ENCODE data around the gene THAP9.
"Not testable (repeated sequence)": the region's sequence is repeated elsewhere in the genome, so short reads cannot be mapped to it uniquely, and the experiment has no call there.

The THAP9 gene

DNA sequence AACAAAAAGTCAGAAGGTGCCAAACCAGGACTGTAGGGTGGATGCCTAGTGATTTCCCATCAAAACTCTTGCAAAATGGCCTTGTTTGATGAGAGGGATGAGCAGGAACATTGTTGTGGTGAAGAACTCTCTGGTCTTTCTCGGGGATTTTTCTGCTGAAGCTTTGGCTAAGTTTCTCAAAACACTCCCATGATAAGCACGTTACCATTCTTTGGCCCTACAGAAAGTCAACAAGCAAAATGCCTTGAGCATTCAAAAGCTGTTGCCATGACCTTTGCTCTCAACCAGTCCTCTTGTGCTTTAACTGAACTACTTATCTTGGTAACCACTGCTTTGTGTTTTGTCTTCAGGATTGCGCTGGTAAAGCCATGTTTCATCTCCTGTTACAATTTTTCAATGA lies 6.6 kb upstream of the THAP9 start:
- in situ Hi-C loops (cut with MboI; ENCODE audit: low sequenced_read_pairs) = loop anchor here (25.0 kb wide), 1 partner anchor 393 kb away; the partner anchor contains the start of gene COQ2

DNA sequence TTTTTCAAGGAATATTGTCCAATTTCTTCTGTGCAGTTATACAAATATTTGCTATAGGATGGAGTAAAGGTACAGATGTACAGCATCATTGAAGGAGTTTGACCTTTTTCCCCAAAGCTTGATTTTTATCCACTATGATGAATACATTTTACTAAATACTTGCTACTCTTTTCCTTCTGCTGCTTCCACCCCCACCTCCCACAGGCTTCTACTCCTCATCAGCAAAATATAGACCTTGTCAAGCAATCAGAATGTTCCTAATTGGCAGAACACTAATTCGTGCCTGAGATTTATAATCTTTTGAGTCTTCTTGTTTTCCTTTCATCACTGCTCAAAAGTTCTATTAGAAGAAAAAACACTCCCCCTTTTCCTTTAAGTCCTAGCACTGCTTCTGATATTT lies 3.8 kb upstream of the THAP9 start:
- in situ Hi-C loops (cut with MboI; ENCODE audit: low sequenced_read_pairs) = loop anchor here (25.0 kb wide), 1 partner anchor 391 kb away; the partner anchor contains the start of gene COQ2

DNA sequence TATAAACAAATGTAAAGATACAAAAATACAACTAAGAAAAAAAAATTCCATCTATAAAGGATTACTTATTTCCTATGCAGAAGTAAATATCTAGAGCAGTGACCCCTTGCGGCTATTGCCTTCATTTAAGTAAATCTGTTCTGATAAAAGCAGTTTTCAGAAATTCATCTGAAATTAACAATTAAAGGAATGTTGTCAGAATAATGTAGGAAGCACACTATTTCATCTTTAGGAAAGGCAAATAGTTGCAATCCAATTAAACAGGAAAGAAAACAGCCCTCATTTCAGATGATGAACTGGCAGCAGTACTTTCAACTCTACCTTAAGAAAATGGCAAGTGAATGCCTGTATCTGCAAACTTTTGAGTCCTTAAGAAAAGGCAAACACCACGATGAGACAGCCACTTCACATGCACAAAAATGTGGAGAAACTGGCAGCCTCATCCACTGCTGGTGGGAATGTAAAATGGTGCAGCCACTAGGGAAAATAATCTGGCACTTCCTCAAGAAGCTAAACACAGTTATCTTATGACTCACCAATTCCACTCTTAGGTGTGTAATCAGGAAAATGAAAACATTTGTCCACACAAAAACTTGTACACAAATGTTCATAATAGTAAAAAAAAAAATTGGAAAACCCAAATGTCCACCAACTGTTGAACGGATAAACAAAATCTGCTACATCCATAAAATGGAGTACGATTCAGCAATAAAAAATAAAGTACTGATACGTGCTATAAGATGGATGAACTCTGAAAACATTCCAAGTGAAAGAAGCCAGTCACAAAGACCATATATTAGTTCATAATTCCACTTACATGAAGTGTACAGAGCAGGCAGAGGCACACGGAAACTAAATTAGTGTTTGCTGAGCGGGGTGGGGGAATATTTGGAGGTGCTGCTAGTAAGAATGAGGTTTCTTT lies 2.0 kb upstream of the THAP9 start:
- in situ Hi-C loops (cut with MboI; ENCODE audit: low sequenced_read_pairs) = loop anchor here (25.0 kb wide), 1 partner anchor 389 kb away; the partner anchor contains the start of gene COQ2

DNA sequence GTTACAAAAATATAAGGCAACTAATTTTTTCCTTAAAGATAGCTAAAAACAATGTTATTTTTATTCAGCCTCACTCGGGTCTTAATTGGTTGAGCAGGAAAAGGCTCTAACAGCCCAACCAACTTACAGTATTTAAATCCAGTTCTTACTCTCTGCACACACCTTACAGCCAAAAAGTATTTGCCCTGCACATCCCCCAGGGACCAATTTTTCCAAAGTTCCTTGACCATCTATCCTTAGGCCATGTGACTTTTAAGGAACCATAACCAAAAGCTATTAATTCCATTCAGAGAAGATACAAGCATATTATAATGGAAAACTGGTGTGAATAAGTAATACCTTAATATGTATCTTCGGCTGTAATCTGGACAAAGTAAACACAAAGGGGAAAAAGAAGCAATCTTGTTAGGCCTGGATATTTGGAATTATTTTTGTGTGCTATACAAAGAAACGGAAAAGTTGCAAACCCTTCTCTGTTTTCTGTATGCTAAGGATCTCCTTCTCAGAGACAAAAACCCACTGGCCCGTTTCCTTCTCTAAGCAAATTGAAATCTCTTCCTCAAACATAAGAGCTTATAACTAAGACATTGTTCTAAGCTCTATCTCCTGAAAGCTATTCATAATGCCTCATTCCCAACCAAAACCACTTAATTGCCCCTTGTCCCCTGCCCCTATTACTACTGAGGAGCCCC lies 1.0 kb upstream of the THAP9 start:
- in situ Hi-C loops (cut with MboI; ENCODE audit: low sequenced_read_pairs) = loop anchor here (25.0 kb wide), 1 partner anchor 388 kb away; the partner anchor contains the start of gene COQ2

DNA sequence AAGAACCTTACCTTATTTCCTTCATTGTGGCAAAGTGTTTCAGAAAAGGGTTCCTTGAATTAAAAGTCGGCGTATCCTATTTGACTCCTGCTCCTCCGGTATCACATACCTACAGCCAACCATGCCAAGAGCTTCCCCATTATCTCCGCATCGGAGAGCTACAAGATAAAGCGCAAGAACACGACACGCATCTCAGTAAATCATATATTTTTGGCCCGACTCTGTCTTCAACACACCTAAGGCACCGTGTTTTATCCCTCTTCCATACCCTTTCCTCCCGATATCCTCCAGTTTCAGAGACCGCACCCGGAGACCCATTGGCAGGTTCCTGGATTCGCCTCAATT lies 497 bp upstream of the THAP9 start:
- in situ Hi-C loops (cut with MboI; ENCODE audit: low sequenced_read_pairs) = no loop called here

DNA sequence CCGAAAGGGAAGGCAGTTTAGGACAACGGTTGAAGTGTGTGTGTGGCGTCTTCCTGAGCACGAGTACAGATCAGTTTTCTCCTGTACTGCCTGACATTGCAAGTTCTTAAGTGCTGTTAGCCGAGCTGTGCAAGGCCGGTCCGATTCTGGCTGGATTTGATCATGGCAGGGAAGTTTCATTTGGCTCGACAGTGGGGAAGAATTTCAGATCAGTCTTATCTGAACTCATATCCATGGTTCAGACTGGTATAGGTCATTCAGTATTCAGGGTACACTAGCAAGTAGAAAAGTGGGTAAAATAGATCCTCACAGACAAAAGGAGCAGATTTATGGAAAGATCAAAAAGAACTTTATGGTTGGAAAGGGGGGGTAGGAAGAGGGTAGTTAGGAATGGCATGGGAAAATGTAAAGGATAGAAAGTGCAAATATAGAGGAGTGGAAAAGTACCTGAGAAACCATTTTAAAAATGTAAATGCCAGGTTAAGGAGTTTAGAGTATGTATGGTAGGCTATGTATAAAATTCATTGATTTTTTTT lies 716 bp downstream of the THAP9 start:
- in situ Hi-C loops (cut with MboI; ENCODE audit: low sequenced_read_pairs) = no loop called here

- in situ Hi-C loops (cut with MboI; ENCODE audit: low sequenced_read_pairs) = no loop called here
Observed at GRCh38 chr4:82903737-82904136, 3.2 kb downstream of the THAP9 start.

- in situ Hi-C loops (cut with MboI; ENCODE audit: low sequenced_read_pairs) = no loop called here
Observed at GRCh38 chr4:82905205-82905604, 4.7 kb downstream of the THAP9 start.

DNA sequence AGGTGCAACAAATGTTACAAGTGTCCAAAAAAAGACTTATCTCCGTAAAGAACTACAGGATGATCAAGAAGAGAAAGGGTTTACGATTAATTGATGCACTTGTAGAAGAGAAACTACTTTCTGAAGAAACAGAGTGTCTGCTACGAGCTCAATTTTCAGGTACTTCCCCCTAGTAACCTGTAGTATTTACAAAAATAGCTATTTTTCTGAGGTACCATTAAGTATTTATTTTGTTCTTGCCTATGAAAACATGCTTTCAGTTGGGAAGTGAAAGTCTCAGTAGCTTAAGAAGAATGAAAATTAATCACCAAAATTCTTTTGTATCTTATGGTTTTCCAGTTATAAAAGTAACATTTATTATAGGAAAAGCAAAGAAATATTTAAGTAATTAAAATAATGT lies 5.9 kb downstream of the THAP9 start:
- in situ Hi-C loops (cut with MboI; ENCODE audit: low sequenced_read_pairs) = no loop called here

DNA sequence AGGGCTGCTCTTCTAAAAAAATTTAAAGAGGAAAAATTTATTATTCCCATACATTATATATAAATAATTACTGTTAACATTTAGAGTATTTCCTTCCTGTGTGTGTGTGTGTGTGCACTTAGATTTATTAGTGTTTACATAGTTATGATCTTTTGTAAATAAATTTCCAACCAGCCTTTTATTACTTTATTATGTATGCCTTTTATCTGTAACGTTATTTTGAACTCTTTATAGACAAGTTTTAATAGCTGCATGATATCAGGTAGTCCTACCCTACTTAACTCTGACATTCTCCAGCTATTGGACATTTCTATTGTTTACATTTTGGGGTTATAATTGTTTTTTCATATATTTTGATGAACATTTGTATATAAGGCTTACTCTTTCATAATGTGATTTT lies 8.8 kb downstream of the THAP9 start:
- in situ Hi-C loops (cut with MboI; ENCODE audit: low sequenced_read_pairs) = no loop called here

DNA sequence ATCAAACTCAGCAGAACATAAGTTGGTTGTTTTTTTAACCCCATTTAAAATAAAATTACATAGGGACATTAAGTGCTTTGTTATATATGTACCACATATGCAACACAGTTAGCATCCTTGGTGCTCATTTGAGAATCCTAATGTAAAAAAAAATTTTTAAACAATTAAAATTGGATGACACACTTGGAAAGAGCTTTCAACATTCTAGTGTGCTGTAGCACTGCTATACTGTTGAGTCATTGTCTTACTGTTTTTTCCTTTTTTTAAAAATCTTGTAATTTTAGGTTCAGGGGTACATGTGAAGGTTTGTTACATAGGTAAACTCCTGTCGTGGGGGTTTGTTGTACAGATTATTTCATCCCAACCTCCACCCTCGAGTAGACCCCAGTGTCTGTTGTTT lies 12.8 kb downstream of the THAP9 start:
- in situ Hi-C loops (cut with MboI; ENCODE audit: low sequenced_read_pairs) = no loop called here

DNA sequence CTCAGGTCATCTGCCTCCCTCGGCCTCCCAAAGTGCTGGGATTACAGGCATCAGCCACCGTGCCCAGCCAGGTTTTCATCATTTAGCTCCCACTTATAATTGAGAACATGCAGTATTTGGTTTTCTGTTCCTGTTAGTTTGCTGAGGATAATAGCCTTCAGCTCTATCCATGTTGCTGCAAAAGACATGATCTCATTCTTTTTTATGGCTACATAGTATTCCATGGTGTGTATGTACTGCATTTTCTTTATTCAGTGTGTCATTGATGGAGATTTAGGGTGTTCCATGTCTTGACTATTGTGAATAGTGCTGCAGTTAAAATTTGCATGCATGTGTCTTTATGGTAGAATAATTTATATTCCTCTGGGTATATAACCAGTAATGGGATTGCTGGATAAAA lies 13.4 kb downstream of the THAP9 start:
- in situ Hi-C loops (cut with MboI; ENCODE audit: low sequenced_read_pairs) = not testable (repeated sequence)

DNA sequence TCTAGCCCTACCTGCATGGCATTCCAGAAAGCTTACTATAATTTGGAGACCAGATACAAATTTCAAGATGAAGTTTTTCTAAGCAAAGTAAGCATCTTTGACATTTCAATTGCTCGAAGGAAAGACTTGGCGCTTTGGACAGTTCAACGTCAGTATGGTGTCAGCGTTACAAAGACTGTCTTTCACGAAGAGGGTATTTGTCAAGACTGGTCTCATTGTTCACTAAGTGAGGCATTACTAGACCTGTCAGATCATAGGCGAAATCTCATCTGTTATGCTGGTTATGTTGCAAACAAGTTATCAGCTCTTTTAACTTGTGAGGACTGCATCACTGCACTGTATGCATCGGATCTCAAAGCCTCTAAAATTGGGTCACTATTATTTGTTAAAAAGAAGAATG lies 17.6 kb downstream of the THAP9 start:
- in situ Hi-C loops (cut with MboI; ENCODE audit: low sequenced_read_pairs) = no loop called here

- in situ Hi-C loops (cut with MboI; ENCODE audit: low sequenced_read_pairs) = no loop called here
Observed at GRCh38 chr4:82919386-82919785, 18.9 kb downstream of the THAP9 start.

- in situ Hi-C loops (cut with MboI; ENCODE audit: low sequenced_read_pairs) = no loop called here
Observed at GRCh38 chr4:82921795-82922194, 21.3 kb downstream of the THAP9 start.

DNA sequence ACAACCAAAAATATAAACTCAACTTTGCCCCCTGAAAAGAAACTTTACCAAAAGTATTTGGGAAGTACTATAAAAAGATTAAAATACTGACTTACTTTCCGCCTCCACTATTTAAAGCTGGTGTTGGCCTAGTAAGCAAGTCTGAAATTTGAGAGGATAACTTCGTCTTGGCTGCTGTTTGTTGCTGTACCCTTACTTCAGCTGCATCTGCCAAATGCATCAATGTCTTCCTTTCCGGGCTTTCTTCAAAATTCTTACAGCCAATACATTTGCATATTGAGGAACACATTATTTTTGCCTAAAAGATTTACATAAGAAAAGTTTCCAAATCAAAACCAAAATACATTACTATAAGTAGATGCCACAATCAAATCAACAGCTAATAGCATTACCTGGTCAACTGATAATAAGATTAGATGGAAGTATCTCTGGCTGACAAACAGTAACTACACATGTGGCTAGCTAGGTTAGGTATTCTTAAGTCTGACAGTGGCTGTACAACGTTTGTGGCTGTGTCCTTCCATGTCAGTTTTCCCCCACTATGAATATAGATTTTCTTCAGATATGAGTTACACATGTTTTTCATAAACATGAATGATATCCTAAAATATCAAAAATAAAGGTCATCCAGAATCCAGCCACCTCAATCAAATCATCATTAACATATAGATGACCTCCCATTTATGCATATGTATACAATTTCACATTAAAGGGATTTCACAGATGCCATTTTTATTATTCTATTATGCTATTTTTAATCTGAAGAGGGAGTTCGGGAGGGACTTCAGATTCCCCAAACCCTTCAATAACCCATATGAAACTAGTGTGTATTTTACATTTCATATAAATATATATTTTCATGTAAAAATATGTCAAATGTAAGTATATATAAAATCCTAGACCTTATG lies 30.6 kb downstream of the THAP9 start:
- in situ Hi-C loops (cut with MboI; ENCODE audit: low sequenced_read_pairs) = no loop called here

GRCh38 chr4:82934441-82934840 lies 33.9 kb downstream of the THAP9 start:
- in situ Hi-C loops (cut with MboI; ENCODE audit: low sequenced_read_pairs) = no loop called here

GRCh38 chr4:82939414-82939813 lies 38.9 kb downstream of the THAP9 start:
- in situ Hi-C loops (cut with MboI; ENCODE audit: low sequenced_read_pairs) = no loop called here

DNA sequence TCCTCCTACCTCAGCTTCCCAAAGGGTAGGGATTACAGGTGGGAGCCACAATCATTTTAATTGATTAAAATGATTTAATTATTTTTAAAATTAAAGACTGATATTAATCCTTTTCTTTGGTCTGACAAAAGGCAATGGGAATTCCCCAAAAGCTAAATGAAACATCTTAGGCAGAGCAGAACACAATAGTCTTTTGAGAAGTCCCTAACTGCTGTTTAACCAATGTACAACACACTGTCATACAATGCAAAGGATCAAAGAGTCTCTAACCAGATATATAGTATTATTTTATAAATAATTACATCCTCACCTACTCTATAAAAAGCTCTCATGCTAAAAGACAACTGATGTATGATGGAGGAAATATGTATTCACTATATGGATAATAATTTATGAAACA lies 47.0 kb downstream of the THAP9 start:
- in situ Hi-C loops (cut with MboI; ENCODE audit: low sequenced_read_pairs) = no loop called here

DNA sequence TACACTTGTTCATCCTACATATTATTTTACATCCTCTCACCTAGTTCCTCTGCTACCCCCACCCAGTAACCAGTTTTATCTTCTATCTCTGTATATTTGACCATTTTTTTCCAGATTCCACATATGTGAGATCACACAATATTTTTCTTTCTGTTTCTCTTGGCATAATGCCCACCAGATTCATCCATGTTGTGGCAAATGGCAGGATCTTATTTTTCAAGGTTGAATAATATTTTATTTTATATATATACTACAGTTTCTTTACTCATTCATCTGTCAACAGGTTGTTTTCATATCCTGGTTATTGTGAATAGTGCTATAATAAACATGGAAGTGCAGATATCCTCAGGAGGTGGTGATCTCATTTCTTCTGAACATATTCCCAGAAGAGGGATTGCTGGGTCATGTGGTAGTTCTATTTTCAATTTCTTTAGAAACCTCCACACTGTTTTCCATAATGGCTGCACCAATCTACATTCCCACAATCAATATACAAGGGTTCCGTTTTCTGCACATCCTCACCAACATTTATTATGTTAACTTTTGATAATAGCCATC lies 48.2 kb downstream of the THAP9 start:
- in situ Hi-C loops (cut with MboI; ENCODE audit: low sequenced_read_pairs) = no loop called here

All from HL-60/S4 treated with phorbol 12-myristate 13-acetate at 8.2 ng/mL for 4 days and 3 days (cell line).